Activated naive CD4-positive, alpha-beta T cell treated with anti-CD3 and anti-CD28 coated beads, Interleukin-2, amount 10 ng/mL, durations not matched to agents 7 days and 5 days (primary cell): ENCODE data around the gene ATXN10.
"Not testable (repeated sequence)": the region's sequence is repeated elsewhere in the genome, so short reads cannot be mapped to it uniquely, and the experiment has no call there.

Source experiments
- CTCF ChIA-PET: fragments of 350-600 bp; sonication (Branson Sonifier 250); formaldehyde crosslinking; loops from one replicate; lab custom pipeline; 2021; ENCODE audit warnings: antibody characterized with exemption; lab: Charles Lee
- DNase-seq: peaks from one replicate; pipeline ENCODE4 v3.0.0-alpha.2; 2020
- H3K27ac Mint-ChIP-seq: one replicate; pipeline ENCODE4 v1.8.0; 2021; ENCODE audit warnings: mild to moderate bottlenecking, moderate library complexity, mixed read lengths
- H3K27me3 Mint-ChIP-seq: one replicate; pipeline ENCODE4 v1.8.0; 2021; ENCODE audit warnings: mild to moderate bottlenecking, mixed read lengths
- H3K36me3 Mint-ChIP-seq: one replicate; pipeline ENCODE4 v1.8.0; 2021; ENCODE audit warnings: mixed read lengths
- H3K4me1 Mint-ChIP-seq: one replicate; pipeline ENCODE4 v1.8.0; 2021; ENCODE audit warnings: mixed read lengths
- H3K4me3 Mint-ChIP-seq: one replicate; pipeline ENCODE4 v1.8.0; 2021; ENCODE audit warnings: mild to moderate bottlenecking, moderate library complexity, mixed read lengths
- H3K9me3 Mint-ChIP-seq: one replicate; pipeline ENCODE4 v1.8.0; 2021; ENCODE audit warnings: mixed read lengths

Gene ATXN10

GRCh38 chr22:45650721-45651120 is 20.9 kb upstream of the ATXN10 start:
- CTCF ChIA-PET = no interaction called here
- Mint-ChIP-seq H3K9me3 (no peaks in the 10 kb centered on the region), H3K27me3 (peaks cover 62% of the 10 kb centered on the region), H3K4me3 (no peak overlapping the region), H3K4me1 (peaks cover 3% of the 10 kb centered on the region), H3K27ac (no peak overlapping the region), H3K36me3 (no peaks in the 10 kb centered on the region)
- DNase-seq = no peak

GRCh38 chr22:45651931-45652528 is 19.6 kb upstream of the ATXN10 start:
- Mint-ChIP-seq H3K4me1 (no peaks in the 10 kb centered on the region), H3K9me3 (no peaks in the 10 kb centered on the region), H3K27me3 (peaks cover 56% of the 10 kb centered on the region), H3K27ac (no peak overlapping the region), H3K4me3 (no peak overlapping the region), H3K36me3 (no peaks in the 10 kb centered on the region)
- DNase-seq = no peak
- CTCF ChIA-PET = no interaction called here

- no peaks in the 10 kb centered on the region for H3K4me1 Mint-ChIP-seq
- CTCF ChIA-PET = interaction anchor here (1.8 kb wide), 1 partner anchor 12 kb away, joined by 5 read pairs; no protein-coding TSS in a partner anchor
- no peak for DNase-seq
- H3K36me3 Mint-ChIP-seq = no peaks in the 10 kb centered on the region
- peaks cover 30% of the 10 kb centered on the region for H3K27me3 Mint-ChIP-seq
- no peak overlapping the region for H3K4me3 Mint-ChIP-seq
- no peak overlapping the region for H3K27ac Mint-ChIP-seq
- no peaks in the 10 kb centered on the region for H3K9me3 Mint-ChIP-seq
Observed at GRCh38 chr22:45656577-45656976, 15.1 kb upstream of the ATXN10 start.

DNA sequence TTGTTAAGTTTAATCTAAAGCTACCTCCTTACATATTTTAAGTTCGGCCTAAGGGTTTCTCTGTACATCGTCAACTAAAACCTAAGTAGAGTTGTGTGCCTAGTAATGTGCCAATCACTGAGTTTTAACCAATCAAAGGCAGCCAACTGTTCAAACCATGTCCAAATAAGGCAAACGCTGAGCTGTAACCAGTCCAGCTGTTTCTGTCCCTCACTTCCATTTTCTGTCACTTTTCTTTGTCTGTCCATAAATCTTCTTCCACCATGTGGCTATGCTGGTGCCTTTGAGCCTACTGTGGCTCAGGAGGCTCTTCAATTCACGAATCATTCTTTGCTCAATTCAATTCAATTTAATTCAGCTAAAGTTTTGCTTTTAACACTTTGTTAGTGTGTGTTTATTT is 13.9 kb upstream of the ATXN10 start:
- Mint-ChIP-seq H3K4me3 (no peak overlapping the region), H3K9me3 (no peaks in the 10 kb centered on the region), H3K4me1 (no peaks in the 10 kb centered on the region), H3K36me3 (no peaks in the 10 kb centered on the region), H3K27ac (peak overlapping the region; percentile 26), H3K27me3 (peaks cover 30% of the 10 kb centered on the region)
- no peak for DNase-seq
- CTCF ChIA-PET = interaction anchor here (1.8 kb wide), 1 partner anchor 13 kb away, joined by 5 read pairs; no protein-coding TSS in a partner anchor

DNA sequence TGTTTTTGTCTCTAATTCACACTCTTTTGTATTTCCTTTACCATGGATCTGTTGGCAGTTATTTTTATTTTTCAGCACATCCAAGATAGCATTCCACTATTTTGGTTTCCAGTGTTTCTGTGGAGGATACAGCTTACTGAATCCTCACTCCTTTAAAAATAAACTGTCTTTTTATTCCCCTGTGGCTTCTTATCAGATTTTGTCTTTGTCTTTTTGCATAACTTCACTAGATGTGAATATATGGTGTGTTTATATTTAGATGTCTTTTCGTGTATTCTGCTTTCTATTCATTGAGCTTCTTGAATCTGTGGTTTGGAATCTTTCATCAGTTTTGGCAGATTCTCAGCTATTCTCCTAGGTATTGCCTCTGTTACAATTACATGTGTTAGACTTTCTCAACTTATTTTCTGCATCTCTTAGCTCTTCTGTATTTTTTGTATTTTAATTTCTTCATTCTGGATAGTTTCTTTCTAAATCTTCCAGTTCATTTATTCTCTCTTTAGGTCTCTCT is 7.4 kb upstream of the ATXN10 start:
- Mint-ChIP-seq H3K9me3 (no peaks in the 10 kb centered on the region), H3K4me1 (no peaks in the 10 kb centered on the region), H3K36me3 (no peaks in the 10 kb centered on the region), H3K27ac (no peak overlapping the region), H3K27me3 (peaks cover 42% of the 10 kb centered on the region), H3K4me3 (no peak overlapping the region)
- no peak for DNase-seq
- CTCF ChIA-PET = no interaction called here

DNA sequence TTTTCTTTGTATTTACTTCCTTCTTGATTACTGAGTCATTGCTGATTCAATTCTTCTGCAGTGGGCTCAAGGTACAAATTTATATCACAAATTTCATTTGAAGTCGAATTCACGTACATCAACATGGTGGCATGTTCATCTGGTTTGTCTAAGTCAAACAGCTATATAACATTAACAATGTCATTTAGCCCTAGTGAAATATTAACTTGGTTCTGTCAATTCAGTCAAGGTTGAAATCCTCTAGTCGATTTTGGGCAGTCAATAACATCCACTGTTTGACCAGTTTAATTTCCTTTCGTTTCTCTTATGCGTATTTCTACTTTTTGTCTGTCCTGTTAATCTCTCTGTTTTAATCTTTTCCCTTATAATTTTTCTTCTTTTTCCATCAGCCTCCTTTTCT is 4.1 kb upstream of the ATXN10 start:
- Mint-ChIP-seq H3K4me3 (no peak overlapping the region), H3K27me3 (peaks cover 38% of the 10 kb centered on the region), H3K4me1 (peaks cover 2% of the 10 kb centered on the region), H3K27ac (no peak overlapping the region), H3K36me3 (no peaks in the 10 kb centered on the region), H3K9me3 (no peaks in the 10 kb centered on the region)
- no peak for DNase-seq
- CTCF ChIA-PET = no interaction called here

- CTCF ChIA-PET = interaction anchor here (0.7 kb wide), 1 partner anchor 31 kb away, joined by 3 read pairs; no protein-coding TSS in a partner anchor
- H3K4me1 Mint-ChIP-seq = peaks cover 22% of the 10 kb centered on the region
- not testable (repeated sequence) for H3K36me3 Mint-ChIP-seq, H3K4me3 Mint-ChIP-seq, H3K9me3 Mint-ChIP-seq, DNase-seq, H3K27ac Mint-ChIP-seq
- H3K27me3 Mint-ChIP-seq = peaks cover 17% of the 10 kb centered on the region
Observed at GRCh38 chr22:45670363-45670762, 1.3 kb upstream of the ATXN10 start.

DNA sequence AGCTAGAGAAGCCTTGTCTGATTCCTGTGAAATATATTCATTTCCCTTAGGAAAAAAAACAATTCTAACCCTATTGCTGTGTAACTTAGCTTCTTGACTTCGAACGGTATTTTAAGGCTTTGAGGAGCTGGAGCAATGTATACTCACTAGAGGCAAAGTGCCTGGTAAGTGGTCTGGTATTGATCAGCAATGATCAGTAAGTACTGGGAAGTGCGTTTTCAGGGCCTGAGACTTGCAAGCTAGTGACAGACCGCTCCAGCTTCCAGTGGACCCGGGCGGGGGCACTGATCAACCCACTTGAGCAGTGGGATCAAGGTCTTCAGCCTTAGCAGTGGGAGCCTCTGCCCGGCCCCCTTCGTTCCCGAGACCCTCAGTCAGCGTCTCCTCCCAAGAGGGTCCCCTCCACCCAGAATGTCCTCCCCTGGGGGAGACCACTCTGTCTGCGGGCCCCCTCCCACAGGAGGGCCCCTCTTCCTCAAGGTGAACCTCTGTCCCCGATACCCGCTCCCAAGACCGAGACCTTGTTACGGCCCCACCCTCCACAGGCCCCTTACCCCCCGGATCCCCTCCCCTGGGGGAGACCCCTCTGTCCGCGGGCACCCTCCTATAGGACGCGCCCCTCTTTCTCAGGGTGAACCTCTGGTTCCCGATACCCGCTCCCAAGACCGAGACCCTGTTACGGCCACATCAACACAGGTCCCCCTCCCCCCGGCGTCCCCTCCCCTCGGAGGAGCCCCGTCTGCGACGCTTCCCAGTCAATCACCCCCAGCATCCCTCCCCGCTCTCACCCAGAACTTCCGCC is 452 bp upstream of the ATXN10 start:
- CTCF ChIA-PET = interaction anchor here (1.1 kb wide), 1 partner anchor 26 kb away, joined by 4 read pairs; no protein-coding TSS in a partner anchor
- H3K27me3 Mint-ChIP-seq = peaks cover 17% of the 10 kb centered on the region
- no peak for DNase-seq
- peaks cover 1% of the 10 kb centered on the region for H3K36me3 Mint-ChIP-seq
- no peak overlapping the region for H3K27ac Mint-ChIP-seq
- H3K4me3 Mint-ChIP-seq = peak overlapping the region; percentile 86
- peaks cover 22% of the 10 kb centered on the region for H3K4me1 Mint-ChIP-seq
- no peaks in the 10 kb centered on the region for H3K9me3 Mint-ChIP-seq

- CTCF ChIA-PET = no interaction called here
- Mint-ChIP-seq H3K27ac (peak overlapping the region; percentile 81), H3K27me3 (peaks cover 6% of the 10 kb centered on the region), H3K4me3 (peak overlapping the region; percentile 90), H3K4me1 (peaks cover 22% of the 10 kb centered on the region), H3K36me3 (peaks cover 6% of the 10 kb centered on the region), H3K9me3 (no peaks in the 10 kb centered on the region)
- DNase-seq = no peak
Observed at GRCh38 chr22:45672564-45673481, 1.2 kb downstream of the ATXN10 start.

GRCh38 chr22:45673482-45674175 is 2.0 kb downstream of the ATXN10 start:
- Mint-ChIP-seq H3K27ac (no peak overlapping the region), H3K4me1 (peaks cover 22% of the 10 kb centered on the region), H3K9me3 (no peaks in the 10 kb centered on the region), H3K27me3 (peaks cover 6% of the 10 kb centered on the region), H3K36me3 (peaks cover 6% of the 10 kb centered on the region), H3K4me3 (peak overlapping the region; percentile 90)
- no peak for DNase-seq
- CTCF ChIA-PET = no interaction called here

- no peak overlapping the region for H3K4me3 Mint-ChIP-seq
- no peaks in the 10 kb centered on the region for H3K9me3 Mint-ChIP-seq
- peaks cover 6% of the 10 kb centered on the region for H3K36me3 Mint-ChIP-seq
- H3K27ac Mint-ChIP-seq = no peak overlapping the region
- H3K27me3 Mint-ChIP-seq = no peaks in the 10 kb centered on the region
- H3K4me1 Mint-ChIP-seq = peaks cover 22% of the 10 kb centered on the region
- DNase-seq = no peak
- CTCF ChIA-PET = interaction anchor here (0.7 kb wide), 1 partner anchor 103 kb away, joined by 3 read pairs; no protein-coding TSS in a partner anchor
Observed at GRCh38 chr22:45676024-45676423, 4.4 kb downstream of the ATXN10 start.

GRCh38 chr22:45677063-45677462 is 5.4 kb downstream of the ATXN10 start:
- H3K4me1 Mint-ChIP-seq = peaks cover 22% of the 10 kb centered on the region
- no peaks in the 10 kb centered on the region for H3K27me3 Mint-ChIP-seq
- H3K9me3 Mint-ChIP-seq = no peaks in the 10 kb centered on the region
- H3K4me3 Mint-ChIP-seq = no peak overlapping the region
- CTCF ChIA-PET = no interaction called here
- H3K36me3 Mint-ChIP-seq = peaks cover 6% of the 10 kb centered on the region
- H3K27ac Mint-ChIP-seq = no peak overlapping the region
- DNase-seq = no peak
